ENCODE data around the gene BEX4. TPM values are rescaled to one million over a fixed set of nuclear protein-coding genes. Genes with fewer than 3 reads are reported as not detected.
"Not testable (repeated sequence)": the region's sequence is repeated elsewhere in the genome, so short reads cannot be mapped to it uniquely, and the experiment has no call there.

Gene BEX4
- total and polyA plus RNA-seq, 2 of the 8 experiments (the other 6 are each of a cell fraction or from before 2014, with no cell fraction given): 27.2 to 45.1 TPM

GRCh38 chrX:103235608-103236007 is 20.7 kb downstream of the BEX4 start:
- WGBS, 2 experiments (ENCODE audit: extremely low coverage in 1 of 2, insufficient coverage in 1 of 2, insufficient read length in 1 of 2, insufficient replicate concordance in 2 of 2, low coverage in 1 of 2, low lambda C conversion rate in 2 of 2, missing lambda C conversion rate in 1 of 2): 74% methylated on average over 2 of the region's 2 CpGs; no CpG with 5 or more reads in 1 of the 2 experiments
- not testable (repeated sequence) for H3K18ac ChIP-seq (ENCODE audit: extremely low read depth, low read length); H3K9me3 ChIP-seq (ENCODE audit: insufficient read depth in 2 of 2, low read depth in 1 of 2, low read length in 1 of 2); H4K20me1 ChIP-seq (replicated peaks in 1 of 2; ENCODE audit: control insufficient read depth in 1 of 2, insufficient read depth in 2 of 2, low read length in 2 of 2); H3K4me3 ChIP-seq (ENCODE audit: extremely low read depth in 1 of 4, insufficient read depth in 2 of 4, low read depth in 3 of 4, low read length in 4 of 4); H2AFZ ChIP-seq (ENCODE audit: low read length); H3K27me3 ChIP-seq (replicated peaks in 1 of 4; ENCODE audit: control insufficient read depth in 3 of 4, extremely low read depth in 1 of 4, insufficient read depth in 3 of 4, low read length in 3 of 4); H3K9ac ChIP-seq (replicated peaks in 1 of 4; ENCODE audit: extremely low read depth in 1 of 4, low read depth in 3 of 4, low read length in 3 of 4); H3K79me2 ChIP-seq (ENCODE audit: control insufficient read depth in 1 of 2, insufficient read depth in 2 of 2, low read length in 2 of 2); H4K91ac ChIP-seq (replicated peaks; ENCODE audit: insufficient read length, low read length); DNase-seq (ENCODE audit: low read depth in 1 of 2, low spot score in 2 of 2); H3K4me2 ChIP-seq (ENCODE audit: insufficient read depth in 1 of 2, low read depth in 2 of 2, low read length in 2 of 2); H2BK120ac ChIP-seq (replicated peaks; ENCODE audit: low read depth, low read length); H3K4ac ChIP-seq (replicated peaks; ENCODE audit: insufficient read length, low read depth, low read length); H2BK20ac ChIP-seq (ENCODE audit: low read length); H2BK5ac ChIP-seq (ENCODE audit: low read depth, low read length); H4K5ac ChIP-seq (ENCODE audit: insufficient read length, low read depth, low read length); H2BK15ac ChIP-seq (ENCODE audit: low read length); H2BK12ac ChIP-seq (ENCODE audit: low read depth, low read length); H3K36me3 ChIP-seq (ENCODE audit: control insufficient read depth in 2 of 4, insufficient read depth in 4 of 4, low read length in 3 of 4); FAIRE-seq; H3K56ac ChIP-seq (replicated peaks; ENCODE audit: insufficient read length, low read depth, low read length); H4K8ac ChIP-seq (ENCODE audit: extremely low read depth, insufficient read depth, low read length); H3K14ac ChIP-seq (ENCODE audit: insufficient read length); H3K4me1 ChIP-seq (replicated peaks in 1 of 4; ENCODE audit: control insufficient read depth in 3 of 4, insufficient read depth in 4 of 4, low read length in 3 of 4); H2AK5ac ChIP-seq (ENCODE audit: low read depth, low read length); H3K23ac ChIP-seq (ENCODE audit: insufficient read length); H3K27ac ChIP-seq (ENCODE audit: low read depth, low read length); H3K23me2 ChIP-seq (ENCODE audit: low read depth, low read length); H3K79me1 ChIP-seq (ENCODE audit: low read depth, low read length)
- ChIA-PET POLR2A (ENCODE audit: partially characterized antibody) (interaction anchor here (1.5 kb wide), 1 partner anchor 12 kb away, joined by 3 read pairs; no protein-coding TSS in a partner anchor), CTCF (ENCODE audit: partially characterized antibody) (interaction anchor here (1.4 kb wide), 1 partner anchor 24 kb away, joined by 3 read pairs; no protein-coding TSS in a partner anchor)

All from H1 (cell line).